Uterus (tissue), 4 donors: ENCODE measurements around the gene YJEFN3. TPM values are rescaled to one million over a fixed set of nuclear protein-coding genes. Genes with fewer than 3 reads are reported as not detected.

Experiments
- DNase-seq, 2 donors: peaks; one replicate each; pipeline ENCODE4 v3.0.0-alpha.2; 2019 to 2020
- H3K27ac ChIP-seq, 2 donors: fragments of 200-600 bp; sonication (generic); 1 replicate in 1 of 2; 2 replicates in 1 of 2; pipeline ENCODE4 v1.5.1; 2016 to 2018
- H3K27me3 ChIP-seq, 2 donors: fragments of 200-600 bp; sonication (generic); one replicate each; pipeline ENCODE4 v1.5.1; 2018 to 2019; ENCODE audit warnings: control low read depth in 1 of 2
- H3K36me3 ChIP-seq, 2 donors: fragments of 200-600 bp; sonication (generic); one replicate each; pipeline ENCODE4 v1.5.1; 2019; ENCODE audit warnings: control low read depth in 1 of 2
- H3K4me1 ChIP-seq, 2 donors: fragments of 200-600 bp; sonication (generic); one replicate each; pipeline ENCODE4 v1.5.1; 2018 to 2019; ENCODE audit warnings: control low read depth in 1 of 2
- H3K4me3 ChIP-seq, 2 donors: fragments of 200-600 bp; sonication (generic); 1 replicate in 1 of 2; 2 replicates in 1 of 2; pipeline ENCODE4 v1.5.1; 2018 to 2019; ENCODE audit warnings: mild to moderate bottlenecking in 1 of 2
- H3K9me3 ChIP-seq, 2 donors: fragments of 200-600 bp; sonication (generic); one replicate each; pipeline ENCODE4 v1.5.1; 2019; ENCODE audit warnings: control low read depth in 1 of 2
- CTCF ChIP-seq, 4 experiments: fragments of 200-600 bp in 2 of 4; fragments of 450-650 bp in 2 of 4; sonication (generic) in 2 of 4; IDR thresholded peaks; one replicate each; pipeline ENCODE4 v1.5.1; 2016 to 2019; ENCODE audit warnings: antibody characterized with exemption in 4 of 4, mild to moderate bottlenecking in 2 of 4, moderate library complexity in 1 of 4
- POLR2A ChIP-seq, 2 donors: fragments of 450-650 bp; IDR thresholded peaks; one replicate each; pipeline ENCODE4 v1.6.1; 2016; ENCODE audit warnings: antibody characterized with exemption in 2 of 2, mild to moderate bottlenecking in 1 of 2, moderate library complexity in 1 of 2
- intact Hi-C: fragments of 100-400 bp; cut with DNase I; formaldehyde crosslinking; loops from one replicate; pipeline ENCODE4 v1.15.1; 2023; ENCODE audit warnings: low total_unique reads
- total RNA-seq, 4 donors: library from RNA; depleted of rRNA in 3 of 4; stranded (reverse); fragments of >200 nt in 3 of 4; gene quantifications; one replicate each; pipeline versions ENCODE4 v1.1.0 to v1.2.4, GENCODE V29; 2014 to 2023
- donor health status: DM: yes; HTN: yes; CAD: no.

Gene YJEFN3
- total RNA-seq, 4 donors from 2014 or later = 1.5 to 6.8 (median 2.9) TPM; not detected in 1

GRCh38 chr19:19550972-19551852 lies 22.5 kb downstream of the YJEFN3 start:
- TF ChIP-seq CTCF (IDR thresholded peaks at IDR 0.05) = no peak
- no peak for TF ChIP-seq POLR2A (IDR thresholded peaks at IDR 0.05)
- Histone ChIP-seq H3K36me3 (no peaks in the 10 kb centered on the region), H3K27me3 (peaks cover 0 to 6% of the 10 kb centered on the region in 2 donors), H3K4me1 (no peaks in the 10 kb centered on the region), H3K9me3 (no peaks in the 10 kb centered on the region), H3K27ac (no peak overlapping the region), H3K4me3 (no peak overlapping the region)
- no peak for DNase-seq
- intact Hi-C loops = no loop called here

GRCh38 chr19:19551853-19552192 lies 23.1 kb downstream of the YJEFN3 start:
- intact Hi-C loops = no loop called here
- H3K27me3 ChIP-seq = peaks cover 0 to 6% of the 10 kb centered on the region in 2 donors

GRCh38 chr19:19552798-19553197 lies 24.1 kb downstream of the YJEFN3 start:
- Histone ChIP-seq H3K4me1 (no peaks in the 10 kb centered on the region), H3K4me3 (no peak overlapping the region), H3K27ac (no peak overlapping the region), H3K27me3 (peaks cover 0 to 6% of the 10 kb centered on the region in 2 donors), H3K36me3 (no peaks in the 10 kb centered on the region), H3K9me3 (no peaks in the 10 kb centered on the region)
- TF ChIP-seq POLR2A (IDR thresholded peaks at IDR 0.05) = no peak
- TF ChIP-seq CTCF (IDR thresholded peaks at IDR 0.05) = no peak
- no peak for DNase-seq
- intact Hi-C loops = no loop called here

More at GRCh38 chr19:19551853-19552192, 23.1 kb downstream of the YJEFN3 start:
- H3K36me3 ChIP-seq = no peaks in the 10 kb centered on the region
- H3K27ac ChIP-seq = no peak overlapping the region
- H3K9me3 ChIP-seq = no peaks in the 10 kb centered on the region
- DNase-seq = no peak
- no peaks in the 10 kb centered on the region for H3K4me1 ChIP-seq
- no peak overlapping the region for H3K4me3 ChIP-seq
- TF ChIP-seq CTCF (IDR thresholded peaks at IDR 0.05) (no peak), POLR2A (IDR thresholded peaks at IDR 0.05) (no peak)

- intact Hi-C loops = no loop called here
- TF ChIP-seq CTCF (IDR thresholded peaks at IDR 0.05) (no peak), POLR2A (IDR thresholded peaks at IDR 0.05) (no peak)
- no peaks in the 10 kb centered on the region for H3K36me3 ChIP-seq
- H3K9me3 ChIP-seq = no peaks in the 10 kb centered on the region
- H3K27me3 ChIP-seq = peaks cover 0 to 6% of the 10 kb centered on the region in 2 donors
- no peak overlapping the region for H3K4me3 ChIP-seq
- no peaks in the 10 kb centered on the region for H3K4me1 ChIP-seq
- no peak overlapping the region for H3K27ac ChIP-seq
- DNase-seq = no peak
Measured at GRCh38 chr19:19553670-19554069, 25.0 kb downstream of the YJEFN3 start.
